ENCODE results near the gene MTPN.

The MTPN gene

DNA sequence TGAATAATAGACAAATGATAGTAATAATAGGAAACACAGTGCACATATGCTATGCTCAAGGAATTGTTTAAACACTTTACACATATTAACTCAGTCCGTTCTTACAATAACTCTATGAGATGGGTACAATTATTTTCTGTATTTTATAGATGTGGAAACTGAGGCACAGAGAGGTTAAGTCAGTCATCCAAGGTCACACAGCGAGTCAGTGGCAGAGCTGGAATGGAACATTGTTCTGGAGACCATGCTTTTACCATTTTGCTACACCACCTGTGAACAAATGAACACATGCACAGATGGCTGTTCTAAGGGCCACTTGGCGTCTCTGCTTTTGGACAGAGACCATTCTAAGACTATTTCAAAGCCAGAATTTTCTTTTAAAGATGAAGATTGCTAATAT lies 26.9 kb upstream of the MTPN start:
- Histone ChIP-seq H3K4me1 (ENCODE audit: control insufficient read depth, insufficient read depth, low read length) (no peaks in the 10 kb centered on the region), H3K9ac (ENCODE audit: low read length) (no peak overlapping the region), H3K4me3 (ENCODE audit: low read length) (no peak overlapping the region), H3K9me3 (ENCODE audit: control insufficient read depth, low read length) (no peaks in the 10 kb centered on the region), H3K27me3 (ENCODE audit: control insufficient read depth, insufficient read depth, low read length) (no peaks in the 10 kb centered on the region), H3K36me3 (ENCODE audit: control insufficient read depth, insufficient read depth, low read length) (no peaks in the 10 kb centered on the region)

GRCh38 chr7:136002802-136003201 lies 25.6 kb upstream of the MTPN start:
- Histone ChIP-seq H3K36me3 (ENCODE audit: control insufficient read depth, insufficient read depth, low read length) (no peaks in the 10 kb centered on the region), H3K9me3 (ENCODE audit: control insufficient read depth, low read length) (no peaks in the 10 kb centered on the region), H3K27me3 (ENCODE audit: control insufficient read depth, insufficient read depth, low read length) (no peaks in the 10 kb centered on the region), H3K4me1 (ENCODE audit: control insufficient read depth, insufficient read depth, low read length) (no peaks in the 10 kb centered on the region), H3K4me3 (ENCODE audit: low read length) (no peak overlapping the region), H3K9ac (ENCODE audit: low read length) (no peak overlapping the region)

DNA sequence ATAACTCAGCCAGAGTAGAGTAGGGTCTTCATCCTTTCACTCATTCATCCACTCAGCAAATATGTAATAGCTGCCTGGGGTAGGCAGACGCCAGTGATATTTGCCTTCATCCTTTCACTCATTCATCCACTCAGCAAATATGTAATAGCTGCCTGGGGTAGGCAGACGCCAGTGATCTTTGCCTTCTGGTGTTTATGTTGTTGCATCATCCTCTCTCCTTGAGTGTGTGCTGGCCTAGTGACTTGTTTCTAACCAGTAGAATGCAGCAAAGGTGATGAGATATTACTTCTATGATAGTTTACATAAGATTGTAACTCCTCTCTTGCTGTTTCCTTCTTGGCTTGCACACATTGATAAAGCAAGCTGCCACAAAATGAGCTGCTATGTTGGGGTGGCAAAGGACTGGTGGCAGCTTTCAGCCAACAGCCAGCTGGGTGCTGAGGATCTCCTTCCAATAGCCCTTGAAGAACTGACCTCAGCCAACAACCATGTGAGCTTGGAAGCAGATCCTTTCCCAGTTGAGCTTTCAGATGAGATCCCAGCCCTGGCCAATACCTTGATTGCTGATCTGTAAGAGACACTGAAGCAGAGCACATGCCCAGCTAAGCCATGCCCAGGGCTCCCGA lies 23.2 kb upstream of the MTPN start:
- H3K36me3 ChIP-seq (ENCODE audit: control insufficient read depth, insufficient read depth, low read length), result no peaks in the 10 kb centered on the region
- H3K4me3 ChIP-seq (ENCODE audit: low read length), result no peak overlapping the region
- no peak overlapping the region for H3K9ac ChIP-seq (ENCODE audit: low read length)
- H3K9me3 ChIP-seq (ENCODE audit: control insufficient read depth, low read length), result no peaks in the 10 kb centered on the region
- H3K4me1 ChIP-seq (ENCODE audit: control insufficient read depth, insufficient read depth, low read length), result no peaks in the 10 kb centered on the region
- H3K27me3 ChIP-seq (ENCODE audit: control insufficient read depth, insufficient read depth, low read length), result no peaks in the 10 kb centered on the region

DNA sequence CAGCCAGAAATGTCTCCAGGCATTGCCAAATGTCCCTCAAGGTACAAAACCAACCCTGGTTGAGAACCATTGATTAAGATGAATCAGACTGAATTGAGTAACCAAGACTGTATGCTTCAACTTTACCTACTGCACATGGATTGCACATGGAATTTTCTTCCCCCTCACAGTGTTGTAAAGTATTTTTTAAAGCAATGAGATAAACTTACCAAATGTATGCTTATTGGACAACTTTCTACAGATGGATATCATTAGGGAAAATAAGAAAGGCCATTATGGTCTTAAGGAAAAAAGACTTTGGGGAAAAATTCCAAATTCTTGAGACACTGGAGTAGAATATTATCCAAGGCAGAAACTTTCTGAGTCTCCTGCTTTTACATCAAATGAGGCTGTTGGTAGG lies 20.9 kb upstream of the MTPN start:
- no peak overlapping the region for H3K9ac ChIP-seq (ENCODE audit: low read length)
- H3K4me3 ChIP-seq (ENCODE audit: low read length), result no peak overlapping the region
- H3K36me3 ChIP-seq (ENCODE audit: control insufficient read depth, insufficient read depth, low read length), result no peaks in the 10 kb centered on the region
- no peaks in the 10 kb centered on the region for H3K4me1 ChIP-seq (ENCODE audit: control insufficient read depth, insufficient read depth, low read length)
- no peaks in the 10 kb centered on the region for H3K9me3 ChIP-seq (ENCODE audit: control insufficient read depth, low read length)
- H3K27me3 ChIP-seq (ENCODE audit: control insufficient read depth, insufficient read depth, low read length), result no peaks in the 10 kb centered on the region

DNA sequence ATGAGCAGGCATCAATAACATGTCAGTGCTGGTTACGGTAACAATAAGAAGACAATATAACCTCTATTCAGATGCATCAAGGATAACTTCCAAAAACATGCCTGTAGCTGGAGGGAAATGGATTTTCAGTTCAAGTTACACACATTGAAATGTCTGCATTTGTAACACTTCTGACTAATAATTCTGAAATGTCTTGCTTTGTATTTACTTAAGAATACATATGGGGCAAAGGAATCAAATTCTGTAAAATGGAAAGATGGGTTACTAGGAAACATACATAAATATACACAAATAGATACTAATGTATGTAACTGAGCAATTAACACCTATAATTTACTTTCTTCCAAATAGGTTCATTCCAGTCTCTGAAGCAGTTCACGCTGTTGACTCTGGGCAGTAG lies 18.6 kb upstream of the MTPN start:
- H3K36me3 ChIP-seq (ENCODE audit: control insufficient read depth, insufficient read depth, low read length), result no peaks in the 10 kb centered on the region
- no peak overlapping the region for H3K4me3 ChIP-seq (ENCODE audit: low read length)
- H3K4me1 ChIP-seq (ENCODE audit: control insufficient read depth, insufficient read depth, low read length), result no peaks in the 10 kb centered on the region
- H3K27me3 ChIP-seq (ENCODE audit: control insufficient read depth, insufficient read depth, low read length), result no peaks in the 10 kb centered on the region
- H3K9me3 ChIP-seq (ENCODE audit: control insufficient read depth, low read length), result no peaks in the 10 kb centered on the region
- H3K9ac ChIP-seq (ENCODE audit: low read length), result no peak overlapping the region

DNA sequence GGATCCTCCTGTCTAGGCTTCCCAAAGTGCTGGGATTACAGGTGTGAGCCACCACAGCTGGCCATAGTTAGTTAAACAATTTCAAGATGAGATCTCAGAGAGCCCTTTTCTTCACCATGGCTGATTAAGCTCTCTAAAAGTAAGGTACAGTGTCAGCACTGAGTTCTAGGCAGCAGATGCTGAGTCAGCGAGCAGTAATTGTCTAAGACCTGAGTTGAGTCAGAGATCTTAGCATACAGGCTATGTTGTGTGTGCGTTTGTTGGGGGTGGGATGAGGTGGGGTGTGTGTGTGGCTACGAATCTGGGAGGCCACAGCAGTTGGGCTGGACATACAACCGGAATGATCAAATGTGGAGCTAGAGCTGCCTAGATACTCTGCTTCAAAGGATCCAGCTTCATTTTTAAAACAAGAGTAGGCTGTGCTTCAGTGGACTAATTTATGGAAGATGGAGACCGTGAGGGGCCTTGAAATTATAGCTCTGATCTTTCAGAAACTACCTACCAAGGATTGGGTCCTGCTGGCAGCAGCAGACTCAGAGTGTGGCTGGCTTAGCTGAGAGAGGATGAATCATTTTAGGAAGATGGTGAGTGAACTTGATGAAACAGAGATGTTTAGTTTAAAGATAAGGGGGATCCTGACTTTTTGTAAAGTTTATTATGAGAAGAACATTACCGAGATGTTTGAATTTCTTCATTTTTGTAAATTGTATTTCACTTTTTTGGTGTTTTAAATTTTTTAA lies 17.5 kb upstream of the MTPN start:
- Histone ChIP-seq H3K36me3 (ENCODE audit: control insufficient read depth, insufficient read depth, low read length) (no peaks in the 10 kb centered on the region), H3K9me3 (ENCODE audit: control insufficient read depth, low read length) (no peaks in the 10 kb centered on the region), H3K9ac (ENCODE audit: low read length) (no peak overlapping the region), H3K4me1 (ENCODE audit: control insufficient read depth, insufficient read depth, low read length) (no peaks in the 10 kb centered on the region), H3K4me3 (ENCODE audit: low read length) (no peak overlapping the region), H3K27me3 (ENCODE audit: control insufficient read depth, insufficient read depth, low read length) (no peaks in the 10 kb centered on the region)

DNA sequence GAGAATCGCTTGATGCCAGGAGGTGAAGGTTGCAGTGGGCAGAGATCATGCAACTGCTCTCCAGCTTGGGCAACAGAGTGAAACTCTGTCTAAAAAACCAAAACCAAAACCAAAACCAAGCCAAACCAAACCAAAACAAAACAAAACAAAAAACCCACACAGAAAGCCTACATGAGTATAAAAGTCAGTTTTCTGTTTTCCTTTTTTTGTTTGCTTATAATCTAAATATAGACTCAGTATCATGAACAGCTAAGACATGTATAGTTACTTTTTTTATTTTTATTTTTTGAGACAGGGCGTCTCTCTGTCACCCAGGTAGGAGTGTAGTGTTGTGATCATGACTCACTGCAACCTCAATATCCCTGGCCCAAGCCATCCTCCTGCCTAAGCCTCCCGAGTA lies 16.8 kb upstream of the MTPN start:
- no peaks in the 10 kb centered on the region for H3K36me3 ChIP-seq (ENCODE audit: control insufficient read depth, insufficient read depth, low read length)
- no peaks in the 10 kb centered on the region for H3K27me3 ChIP-seq (ENCODE audit: control insufficient read depth, insufficient read depth, low read length)
- no peaks in the 10 kb centered on the region for H3K9me3 ChIP-seq (ENCODE audit: control insufficient read depth, low read length)
- H3K4me1 ChIP-seq (ENCODE audit: control insufficient read depth, insufficient read depth, low read length), result no peaks in the 10 kb centered on the region
- no peak overlapping the region for H3K4me3 ChIP-seq (ENCODE audit: low read length)
- H3K9ac ChIP-seq (ENCODE audit: low read length), result no peak overlapping the region

- H3K4me1 ChIP-seq (ENCODE audit: control insufficient read depth, insufficient read depth, low read length), result no peaks in the 10 kb centered on the region
- no peak overlapping the region for H3K4me3 ChIP-seq (ENCODE audit: low read length)
- no peak overlapping the region for H3K9ac ChIP-seq (ENCODE audit: low read length)
- no peaks in the 10 kb centered on the region for H3K27me3 ChIP-seq (ENCODE audit: control insufficient read depth, insufficient read depth, low read length)
- no peaks in the 10 kb centered on the region for H3K36me3 ChIP-seq (ENCODE audit: control insufficient read depth, insufficient read depth, low read length)
- H3K9me3 ChIP-seq (ENCODE audit: control insufficient read depth, low read length), result no peaks in the 10 kb centered on the region
Measured at GRCh38 chr7:135991906-135992305, 14.7 kb upstream of the MTPN start.

DNA sequence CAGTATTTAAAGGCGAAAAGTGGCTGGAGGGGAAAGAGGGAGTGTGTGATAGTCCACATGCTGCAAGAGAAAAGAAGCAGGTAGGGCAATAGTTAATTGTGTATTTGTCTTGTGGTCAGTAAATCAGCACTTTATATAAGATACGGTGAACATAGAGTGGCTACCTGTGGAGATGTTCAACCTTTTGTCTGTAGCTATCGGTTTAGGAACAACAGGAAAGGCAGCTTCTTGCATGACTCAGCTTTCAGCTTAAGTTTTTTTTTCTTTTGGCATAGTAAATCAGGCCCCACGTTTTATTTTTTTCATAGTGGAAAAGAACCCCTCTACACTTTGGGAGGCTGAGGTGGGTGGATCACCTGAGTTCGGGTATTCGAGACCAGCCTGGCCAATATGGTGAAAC lies 14.2 kb upstream of the MTPN start:
- no peaks in the 10 kb centered on the region for H3K9me3 ChIP-seq (ENCODE audit: control insufficient read depth, low read length)
- H3K9ac ChIP-seq (ENCODE audit: low read length), result no peak overlapping the region
- H3K4me1 ChIP-seq (ENCODE audit: control insufficient read depth, insufficient read depth, low read length), result no peaks in the 10 kb centered on the region
- no peaks in the 10 kb centered on the region for H3K27me3 ChIP-seq (ENCODE audit: control insufficient read depth, insufficient read depth, low read length)
- no peak overlapping the region for H3K4me3 ChIP-seq (ENCODE audit: low read length)
- H3K36me3 ChIP-seq (ENCODE audit: control insufficient read depth, insufficient read depth, low read length), result no peaks in the 10 kb centered on the region

GRCh38 chr7:135990258-135990657 lies 13.1 kb upstream of the MTPN start:
- H3K36me3 ChIP-seq (ENCODE audit: control insufficient read depth, insufficient read depth, low read length), result no peaks in the 10 kb centered on the region
- H3K27me3 ChIP-seq (ENCODE audit: control insufficient read depth, insufficient read depth, low read length), result no peaks in the 10 kb centered on the region
- H3K4me3 ChIP-seq (ENCODE audit: low read length), result no peak overlapping the region
- H3K9me3 ChIP-seq (ENCODE audit: control insufficient read depth, low read length), result no peaks in the 10 kb centered on the region
- no peak overlapping the region for H3K9ac ChIP-seq (ENCODE audit: low read length)
- H3K4me1 ChIP-seq (ENCODE audit: control insufficient read depth, insufficient read depth, low read length), result no peaks in the 10 kb centered on the region

- no peaks in the 10 kb centered on the region for H3K9me3 ChIP-seq (ENCODE audit: control insufficient read depth, low read length)
- H3K4me1 ChIP-seq (ENCODE audit: control insufficient read depth, insufficient read depth, low read length), result peaks cover 8% of the 10 kb centered on the region
- no peak overlapping the region for H3K9ac ChIP-seq (ENCODE audit: low read length)
- no peaks in the 10 kb centered on the region for H3K36me3 ChIP-seq (ENCODE audit: control insufficient read depth, insufficient read depth, low read length)
- H3K27me3 ChIP-seq (ENCODE audit: control insufficient read depth, insufficient read depth, low read length), result no peaks in the 10 kb centered on the region
- H3K4me3 ChIP-seq (ENCODE audit: low read length), result no peak overlapping the region
Measured at GRCh38 chr7:135981958-135982646, 4.9 kb upstream of the MTPN start.

GRCh38 chr7:135980665-135981180 lies 3.6 kb upstream of the MTPN start:
- no peak overlapping the region for H3K4me3 ChIP-seq (ENCODE audit: low read length)
- H3K36me3 ChIP-seq (ENCODE audit: control insufficient read depth, insufficient read depth, low read length), result no peaks in the 10 kb centered on the region
- H3K4me1 ChIP-seq (ENCODE audit: control insufficient read depth, insufficient read depth, low read length), result peaks cover 12% of the 10 kb centered on the region
- H3K27me3 ChIP-seq (ENCODE audit: control insufficient read depth, insufficient read depth, low read length), result no peaks in the 10 kb centered on the region
- no peak overlapping the region for H3K9ac ChIP-seq (ENCODE audit: low read length)
- no peaks in the 10 kb centered on the region for H3K9me3 ChIP-seq (ENCODE audit: control insufficient read depth, low read length)
